Measurements from ENCODE around the gene CCDC102B. TPM values are rescaled to one million over a fixed set of nuclear protein-coding genes. Genes with fewer than 3 reads are reported as not detected.

CCDC102B gene
- total and polyA plus RNA-seq, 2 experiments from 2014 or later: 8.9 to 13.0 TPM

GRCh38 chr18:69032009-69032408 lies 234.1 kb downstream of the CCDC102B start:
- no peak for TF ChIP-seq CTCF (IDR thresholded peaks at IDR 0.05; ENCODE audit: low read depth, low read length)
- no peak for DNase-seq (ENCODE audit: low read depth in 1 of 2, low spot score in 1 of 2)

GRCh38 chr18:69035756-69036155 lies 237.9 kb downstream of the CCDC102B start:
- no peak overlapping the region for H3K4me3 ChIP-seq
- H3K27me3 ChIP-seq: no peaks in the 10 kb centered on the region
- no peak for DNase-seq (ENCODE audit: low read depth in 1 of 2, low spot score in 1 of 2)
- H3K9me3 ChIP-seq (ENCODE audit: low read depth): no peaks in the 10 kb centered on the region
- TF ChIP-seq CTCF (IDR thresholded peaks at IDR 0.05; ENCODE audit: low read depth, low read length): no peak
- no peaks in the 10 kb centered on the region for H3K36me3 ChIP-seq
- H3K4me1 ChIP-seq (ENCODE audit: low read depth): no peaks in the 10 kb centered on the region
- no peak overlapping the region for H3K27ac ChIP-seq

More at GRCh38 chr18:69032009-69032408, 234.1 kb downstream of the CCDC102B start:
- Histone ChIP-seq H3K27me3 (no peaks in the 10 kb centered on the region), H3K4me1 (ENCODE audit: low read depth) (no peaks in the 10 kb centered on the region), H3K9me3 (ENCODE audit: low read depth) (no peaks in the 10 kb centered on the region), H3K27ac (no peak overlapping the region), H3K36me3 (no peaks in the 10 kb centered on the region), H3K4me3 (no peak overlapping the region)

- H3K4me1 ChIP-seq (ENCODE audit: low read depth): no peaks in the 10 kb centered on the region
- H3K27me3 ChIP-seq: no peaks in the 10 kb centered on the region
- no peak overlapping the region for H3K27ac ChIP-seq
- no peak for TF ChIP-seq CTCF (IDR thresholded peaks at IDR 0.05; ENCODE audit: low read depth, low read length)
- no peaks in the 10 kb centered on the region for H3K9me3 ChIP-seq (ENCODE audit: low read depth)
- no peak for DNase-seq (ENCODE audit: low read depth in 1 of 2, low spot score in 1 of 2)
- H3K36me3 ChIP-seq: no peaks in the 10 kb centered on the region
- no peak overlapping the region for H3K4me3 ChIP-seq
Measured at GRCh38 chr18:69044215-69044614, 246.3 kb downstream of the CCDC102B start.

GRCh38 chr18:69064063-69064462 lies 266.2 kb downstream of the CCDC102B start:
- no peaks in the 10 kb centered on the region for H3K9me3 ChIP-seq (ENCODE audit: low read depth)
- DNase-seq (ENCODE audit: low read depth in 1 of 2, low spot score in 1 of 2): no peak

GRCh38 chr18:69067048-69067447 lies 269.2 kb downstream of the CCDC102B start:
- H3K27me3 ChIP-seq: no peaks in the 10 kb centered on the region
- no peak overlapping the region for H3K4me3 ChIP-seq
- no peak for TF ChIP-seq CTCF (IDR thresholded peaks at IDR 0.05; ENCODE audit: low read depth, low read length)
- H3K27ac ChIP-seq: no peak overlapping the region
- H3K4me1 ChIP-seq (ENCODE audit: low read depth): no peaks in the 10 kb centered on the region
- no peaks in the 10 kb centered on the region for H3K36me3 ChIP-seq
- H3K9me3 ChIP-seq (ENCODE audit: low read depth): no peaks in the 10 kb centered on the region
- DNase-seq (ENCODE audit: low read depth in 1 of 2, low spot score in 1 of 2): no peak

More at GRCh38 chr18:69064063-69064462, 266.2 kb downstream of the CCDC102B start:
- no peak overlapping the region for H3K27ac ChIP-seq
- no peaks in the 10 kb centered on the region for H3K27me3 ChIP-seq
- H3K36me3 ChIP-seq: no peaks in the 10 kb centered on the region
- H3K4me1 ChIP-seq (ENCODE audit: low read depth): no peaks in the 10 kb centered on the region
- no peak for TF ChIP-seq CTCF (IDR thresholded peaks at IDR 0.05; ENCODE audit: low read depth, low read length)
- no peak overlapping the region for H3K4me3 ChIP-seq

- no peak for DNase-seq (ENCODE audit: low read depth in 1 of 2, low spot score in 1 of 2)
- H3K4me1 ChIP-seq (ENCODE audit: low read depth): no peaks in the 10 kb centered on the region
- no peak for TF ChIP-seq CTCF (IDR thresholded peaks at IDR 0.05; ENCODE audit: low read depth, low read length)
Measured at GRCh38 chr18:69071680-69072079, 273.8 kb downstream of the CCDC102B start.

More at GRCh38 chr18:69071680-69072079, 273.8 kb downstream of the CCDC102B start:
- Histone ChIP-seq H3K27ac (no peak overlapping the region), H3K27me3 (no peaks in the 10 kb centered on the region), H3K36me3 (no peaks in the 10 kb centered on the region), H3K9me3 (ENCODE audit: low read depth) (no peaks in the 10 kb centered on the region), H3K4me3 (no peak overlapping the region)

All from cardiac muscle cell (in vitro differentiated cells and primary cell).